ENCODE data around the gene TNNT2.

- TF ChIP-seq, protein P1, sequence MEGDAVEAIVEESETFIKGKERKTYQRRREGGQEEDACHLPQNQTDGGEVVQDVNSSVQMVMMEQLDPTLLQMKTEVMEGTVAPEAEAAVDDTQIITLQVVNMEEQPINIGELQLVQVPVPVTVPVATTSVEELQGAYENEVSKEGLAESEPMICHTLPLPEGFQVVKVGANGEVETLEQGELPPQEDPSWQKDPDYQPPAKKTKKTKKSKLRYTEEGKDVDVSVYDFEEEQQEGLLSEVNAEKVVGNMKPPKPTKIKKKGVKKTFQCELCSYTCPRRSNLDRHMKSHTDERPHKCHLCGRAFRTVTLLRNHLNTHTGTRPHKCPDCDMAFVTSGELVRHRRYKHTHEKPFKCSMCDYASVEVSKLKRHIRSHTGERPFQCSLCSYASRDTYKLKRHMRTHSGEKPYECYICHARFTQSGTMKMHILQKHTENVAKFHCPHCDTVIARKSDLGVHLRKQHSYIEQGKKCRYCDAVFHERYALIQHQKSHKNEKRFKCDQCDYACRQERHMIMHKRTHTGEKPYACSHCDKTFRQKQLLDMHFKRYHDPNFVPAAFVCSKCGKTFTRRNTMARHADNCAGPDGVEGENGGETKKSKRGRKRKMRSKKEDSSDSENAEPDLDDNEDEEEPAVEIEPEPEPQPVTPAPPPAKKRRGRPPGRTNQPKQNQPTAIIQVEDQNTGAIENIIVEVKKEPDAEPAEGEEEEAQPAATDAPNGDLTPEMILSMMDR (IDR thresholded peaks at IDR 0.05) = no peak
- no peak for TF ChIP-seq POLR2AphosphoS5 (IDR thresholded peaks at IDR 0.05)
Measured at GRCh38 chr1:201357636-201358348, 19.7 kb downstream of the TNNT2 start.

All from stomach (tissue), 4 donors.